MCF 10A (cell line): ENCODE measurements around the gene COL26A1. TPM values are rescaled to one million over a fixed set of nuclear protein-coding genes. Genes with fewer than 3 reads are reported as not detected.

Experiments used
- BruUV-seq: library from RNA; stranded (reverse); fragments of 400-500 nt; replicated peaks from 2 replicates; lab custom pipeline; 2021; lab: Mats Ljungman, UMichigan
- CTCF ChIA-PET: fragments of 300-600 bp; sonication (Branson Sonifier 250); formaldehyde crosslinking; extraction: SDS; loops from one replicate; lab custom pipeline; 2021; ENCODE audit warnings: antibody characterized with exemption, inconsistent platforms; lab: Yijun Ruan, JAX
- POLR2A ChIA-PET: fragments of 300-600, 350-650 bp; sonication (Branson Sonifier 250); formaldehyde crosslinking; extraction: SDS; loops from one replicate; lab custom pipeline; 2020; ENCODE audit warnings: antibody characterized with exemption, inconsistent platforms; lab: Yijun Ruan, JAX
- DNase-seq: peaks from one replicate; pipeline ENCODE4 v3.0.0-alpha.2; 2018; ENCODE audit not compliant: unreplicated experiment
- H3K27ac Mint-ChIP-seq: one replicate; pipeline ENCODE4 v1.8.0; 2022; ENCODE audit warnings: mild to moderate bottlenecking, low read depth, mixed read lengths; ENCODE audit not compliant: unreplicated experiment
- H3K27me3 Mint-ChIP-seq: one replicate; pipeline ENCODE4 v1.8.0; 2022; ENCODE audit warnings: mixed read lengths; ENCODE audit not compliant: insufficient read depth, unreplicated experiment
- H3K36me3 Mint-ChIP-seq: one replicate; pipeline ENCODE4 v1.8.0; 2022; ENCODE audit warnings: mild to moderate bottlenecking, moderate library complexity, mixed read lengths; ENCODE audit not compliant: insufficient read depth, unreplicated experiment
- H3K4me1 Mint-ChIP-seq: one replicate; pipeline ENCODE4 v1.8.0; 2022; ENCODE audit warnings: mixed read lengths; ENCODE audit not compliant: insufficient read depth, unreplicated experiment
- H3K4me3 Mint-ChIP-seq: one replicate; pipeline ENCODE4 v1.8.0; 2022; ENCODE audit warnings: mild to moderate bottlenecking, moderate library complexity, mixed read lengths; ENCODE audit not compliant: unreplicated experiment
- H3K9me3 Mint-ChIP-seq: one replicate; pipeline ENCODE4 v1.8.0; 2022; ENCODE audit warnings: mixed read lengths; ENCODE audit not compliant: unreplicated experiment
- intact Hi-C: fragments of 100-400 bp; cut with micrococcal nuclease; formaldehyde crosslinking; loops from 2 replicates; pipeline ENCODE4 v1.14.1; 2022
- total RNA-seq: library from RNA; stranded (reverse); gene quantifications from 2 replicates; pipeline ENCODE4 v1.2.3, GENCODE V29; 2022
- TF ChIP-seq, protein P1 (sequence below): fragments of 200-600 bp; IDR thresholded peaks from one replicate; pipeline ENCODE4 v1.8.0; 2022; ENCODE audit warnings: antibody characterized with exemption, mild to moderate bottlenecking; ENCODE audit not compliant: unreplicated experiment

The COL26A1 gene
- total RNA-seq, 1 experiment from 2014 or later = not detected

GRCh38 chr7:101535351-101535751 is 172.7 kb downstream of the COL26A1 start:
- H3K36me3 Mint-ChIP-seq = no peaks in the 10 kb centered on the region

GRCh38 chr7:101536232-101536631 is 173.6 kb downstream of the COL26A1 start:
- ChIA-PET POLR2A (interaction anchor here (0.6 kb wide), 1 partner anchor 134 kb away, joined by 3 read pairs; no protein-coding TSS in a partner anchor), CTCF (interaction anchor here (0.6 to 2.0 kb wide), 7 partner anchors 23 to 736 kb away, joined by 3 to 6 read pairs (median 4); no protein-coding TSS in a partner anchor)
- Mint-ChIP-seq H3K4me3 (no peak overlapping the region), H3K4me1 (no peaks in the 10 kb centered on the region), H3K27me3 (peaks cover 19% of the 10 kb centered on the region), H3K36me3 (no peaks in the 10 kb centered on the region), H3K9me3 (no peaks in the 10 kb centered on the region), H3K27ac (no peak overlapping the region)
- intact Hi-C loops = loop anchor here (5.0 kb wide), 1 partner anchor 174 kb away; the partner anchor contains the start of gene COL26A1
- no peak for DNase-seq
- TF ChIP-seq, protein P1, sequence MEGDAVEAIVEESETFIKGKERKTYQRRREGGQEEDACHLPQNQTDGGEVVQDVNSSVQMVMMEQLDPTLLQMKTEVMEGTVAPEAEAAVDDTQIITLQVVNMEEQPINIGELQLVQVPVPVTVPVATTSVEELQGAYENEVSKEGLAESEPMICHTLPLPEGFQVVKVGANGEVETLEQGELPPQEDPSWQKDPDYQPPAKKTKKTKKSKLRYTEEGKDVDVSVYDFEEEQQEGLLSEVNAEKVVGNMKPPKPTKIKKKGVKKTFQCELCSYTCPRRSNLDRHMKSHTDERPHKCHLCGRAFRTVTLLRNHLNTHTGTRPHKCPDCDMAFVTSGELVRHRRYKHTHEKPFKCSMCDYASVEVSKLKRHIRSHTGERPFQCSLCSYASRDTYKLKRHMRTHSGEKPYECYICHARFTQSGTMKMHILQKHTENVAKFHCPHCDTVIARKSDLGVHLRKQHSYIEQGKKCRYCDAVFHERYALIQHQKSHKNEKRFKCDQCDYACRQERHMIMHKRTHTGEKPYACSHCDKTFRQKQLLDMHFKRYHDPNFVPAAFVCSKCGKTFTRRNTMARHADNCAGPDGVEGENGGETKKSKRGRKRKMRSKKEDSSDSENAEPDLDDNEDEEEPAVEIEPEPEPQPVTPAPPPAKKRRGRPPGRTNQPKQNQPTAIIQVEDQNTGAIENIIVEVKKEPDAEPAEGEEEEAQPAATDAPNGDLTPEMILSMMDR = no peak
- no TSS peak for BruUV-seq

More at GRCh38 chr7:101535351-101535751, 172.7 kb downstream of the COL26A1 start:
- Mint-ChIP-seq H3K4me3 (no peak overlapping the region), H3K9me3 (no peaks in the 10 kb centered on the region), H3K27me3 (peaks cover 19% of the 10 kb centered on the region), H3K4me1 (no peaks in the 10 kb centered on the region), H3K27ac (no peak overlapping the region)
- intact Hi-C loops = loop anchor here (5.0 kb wide), 1 partner anchor 173 kb away; the partner anchor contains the start of gene COL26A1
- TF ChIP-seq, protein P1 = no peak
- no TSS peak for BruUV-seq
- POLR2A ChIA-PET = no interaction called here
- DNase-seq = peak; percentile 39
- CTCF ChIA-PET = interaction anchor here (0.6 to 2.0 kb wide), 5 partner anchors 78 to 861 kb away, joined by 3 to 6 read pairs (median 3); partner anchors contain the start of gene PRKRIP1

DNA sequence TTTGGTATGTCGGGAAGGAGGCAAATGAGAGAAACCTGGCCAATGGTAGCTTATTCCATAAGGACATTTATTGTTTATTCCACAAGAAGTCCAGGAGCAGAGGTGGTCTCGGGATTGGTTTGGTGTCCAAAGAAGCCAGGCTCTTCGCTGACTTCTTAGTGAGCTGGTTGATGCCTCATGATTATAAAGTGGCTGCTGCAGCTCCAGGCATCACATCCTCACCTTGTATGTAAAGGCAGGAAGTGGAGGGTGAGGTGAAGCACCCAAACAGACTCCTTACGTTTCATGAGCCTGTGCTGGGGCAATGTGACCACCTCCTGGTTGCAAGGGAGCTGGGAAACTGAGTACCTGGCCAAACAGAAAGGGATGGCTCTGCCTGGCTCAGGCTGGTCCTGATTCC is 174.0 kb downstream of the COL26A1 start:
- Mint-ChIP-seq H3K4me3 (no peak overlapping the region), H3K27ac (no peak overlapping the region), H3K4me1 (no peaks in the 10 kb centered on the region), H3K27me3 (peaks cover 18% of the 10 kb centered on the region), H3K9me3 (no peaks in the 10 kb centered on the region), H3K36me3 (no peaks in the 10 kb centered on the region)
- ChIA-PET CTCF (interaction anchor here (0.6 to 2.0 kb wide), 7 partner anchors 23 to 736 kb away, joined by 3 to 6 read pairs (median 3); no protein-coding TSS in a partner anchor), POLR2A (interaction anchor here (0.6 kb wide), 1 partner anchor 134 kb away, joined by 3 read pairs; no protein-coding TSS in a partner anchor)
- BruUV-seq = no TSS peak
- no peak for DNase-seq
- TF ChIP-seq, protein P1 = no peak
- intact Hi-C loops = loop anchor here (5.0 kb wide), 1 partner anchor 174 kb away; the partner anchor contains the start of gene COL26A1

- ChIA-PET CTCF (interaction anchor here (0.6 to 1.1 kb wide), 4 partner anchors 18 to 735 kb away, joined by 3 to 4 read pairs (median 3); no protein-coding TSS in a partner anchor), POLR2A (interaction anchor here (0.6 kb wide), 1 partner anchor 20 kb away, joined by 4 read pairs; no protein-coding TSS in a partner anchor)
- TF ChIP-seq, protein P1 = no peak
- Mint-ChIP-seq H3K27me3 (peaks cover 12% of the 10 kb centered on the region), H3K4me3 (no peak overlapping the region), H3K9me3 (no peaks in the 10 kb centered on the region), H3K36me3 (no peaks in the 10 kb centered on the region), H3K27ac (no peak overlapping the region), H3K4me1 (no peaks in the 10 kb centered on the region)
- intact Hi-C loops = loop anchor here (5.0 kb wide), 1 partner anchor 175 kb away; the partner anchor contains the start of gene COL26A1
- BruUV-seq = no TSS peak
- no peak for DNase-seq
Observed at GRCh38 chr7:101537205-101537604, 174.5 kb downstream of the COL26A1 start.
